Liver (tissue), 3 donors: ENCODE data around the gene GPR173.

Source experiments
- CTCF ChIP-seq: fragments of 150-350 bp; IDR thresholded peaks from 2 replicates; pipeline ENCODE4 v1.5.1; 2017; ENCODE audit warnings: improper control_type of control experiment, low read depth, low read length; ENCODE audit not compliant: missing input control
- HNF4A ChIP-seq, 2 donors: conservative IDR thresholded peaks; 2 replicates each; pipeline ENCODE4 v1.6.1; 2016; ENCODE audit warnings: antibody characterized with exemption in 2 of 2, mild to moderate bottlenecking in 2 of 2
- JUND ChIP-seq, 2 donors: IDR thresholded peaks; 2 replicates each; pipeline ENCODE4 v1.6.1; 2016; ENCODE audit warnings: antibody characterized with exemption in 2 of 2
- RAD21 ChIP-seq, 2 donors: IDR thresholded peaks; 2 replicates each; pipeline ENCODE4 v1.6.1; 2016; ENCODE audit warnings: antibody characterized with exemption in 2 of 2, mild to moderate bottlenecking in 2 of 2
- REST ChIP-seq: IDR thresholded peaks from 2 replicates; pipeline ENCODE4 v1.6.1; 2016; ENCODE audit warnings: antibody characterized with exemption, mild to moderate bottlenecking
- ZBTB33 ChIP-seq: IDR thresholded peaks from 2 replicates; pipeline ENCODE4 v1.6.1; 2016; ENCODE audit warnings: antibody characterized with exemption
- donor health status: healthy.
- donor health status: healthy.

- TF ChIP-seq CTCF = no peak
- TF ChIP-seq HNF4A (conservative IDR thresholded peaks at IDR 0.05) = no peak
- TF ChIP-seq REST = no peak
- no peak for TF ChIP-seq ZBTB33
- no peak for TF ChIP-seq RAD21 (IDR thresholded peaks at IDR 0.05)
- TF ChIP-seq JUND (IDR thresholded peaks at IDR 0.05) = no peak
Observed at GRCh38 chrX:53056292-53056691, 7.7 kb downstream of the GPR173 start.
